ENCODE data around the gene NXPH4. TPM values are rescaled to one million over a fixed set of nuclear protein-coding genes. Genes with fewer than 3 reads are reported as not detected.

The NXPH4 gene
- total RNA-seq, 2 experiments from 2014 or later, result 5.3 to 10.5 TPM

GRCh38 chr12:57261428-57261865 is 44.9 kb downstream of the NXPH4 start:
- Histone ChIP-seq H3K4me1 (ENCODE audit: insufficient read depth, low read length, poor library complexity, severe bottlenecking) (peaks cover 5% of the 10 kb centered on the region), H2AFZ (ENCODE audit: low read length) (no peak overlapping the region), H3K9me3 (ENCODE audit: low read length) (no peaks in the 10 kb centered on the region), H3K9me2 (ENCODE audit: insufficient read depth, low read length) (no peaks in the 10 kb centered on the region), H3K4me3 (ENCODE audit: low read depth, low read length, poor library complexity, severe bottlenecking) (no peak overlapping the region), H4K20me1 (ENCODE audit: insufficient read depth, low read length) (no peaks in the 10 kb centered on the region), H3K4me2 (ENCODE audit: low read length) (no peak overlapping the region), H3K79me2 (ENCODE audit: insufficient read depth, low read depth, low read length) (no peaks in the 10 kb centered on the region), H3K36me3 (ENCODE audit: insufficient read depth, low read length) (peaks cover 41% of the 10 kb centered on the region), H3K27ac (ENCODE audit: low read depth, low read length, poor library complexity, severe bottlenecking) (no peak overlapping the region)
- intact Hi-C loops (cut with micrococcal nuclease; ENCODE audit: unreplicated experiment), result no loop called here
- no peak for DNase-seq (ENCODE audit: low spot score)
- ChIA-PET CTCF (ENCODE audit: unreplicated experiment) (interaction anchor here (0.5 to 1.0 kb wide), 3 partner anchors 10 to 32 kb away, joined by 3 to 4 read pairs (median 3); partner anchors contain the start of gene SHMT2), POLR2A (interaction anchor here (0.6 to 1.4 kb wide), 8 partner anchors 11 to 229 kb away, joined by 3 to 6 read pairs (median 4); partner anchors contain the start of genes GLI1 and STAC3)
- BruUV-seq (replicated peaks), result no TSS peak
- TF ChIP-seq EZH2phosphoT487 (IDR thresholded peaks at IDR 0.05; ENCODE audit: borderline replicate concordance, low read depth, low read length), result no peak
- TF ChIP-seq CTCF (conservative IDR thresholded peaks at IDR 0.05; ENCODE audit: low read length), result no peak

- Histone ChIP-seq H3K9me3 (ENCODE audit: low read length) (no peaks in the 10 kb centered on the region), H3K27ac (ENCODE audit: low read depth, low read length, poor library complexity, severe bottlenecking) (no peak overlapping the region), H3K4me2 (ENCODE audit: low read length) (no peak overlapping the region), H4K20me1 (ENCODE audit: insufficient read depth, low read length) (no peaks in the 10 kb centered on the region), H2AFZ (ENCODE audit: low read length) (no peak overlapping the region), H3K4me1 (ENCODE audit: insufficient read depth, low read length, poor library complexity, severe bottlenecking) (peaks cover 5% of the 10 kb centered on the region), H3K4me3 (ENCODE audit: low read depth, low read length, poor library complexity, severe bottlenecking) (no peak overlapping the region), H3K79me2 (ENCODE audit: insufficient read depth, low read depth, low read length) (no peaks in the 10 kb centered on the region), H3K36me3 (ENCODE audit: insufficient read depth, low read length) (peaks cover 41% of the 10 kb centered on the region), H3K9me2 (ENCODE audit: insufficient read depth, low read length) (no peaks in the 10 kb centered on the region)
- ChIA-PET CTCF (ENCODE audit: unreplicated experiment) (interaction anchor here (0.5 to 1.0 kb wide), 2 partner anchors 11 to 21 kb away, joined by 3 read pairs; no protein-coding TSS in a partner anchor), POLR2A (interaction anchor here (0.7 to 1.4 kb wide), 3 partner anchors 15 to 197 kb away, joined by 3 to 5 read pairs (median 5); partner anchors contain the start of gene GLI1)
- TSS peak; percentile 41 for BruUV-seq (replicated peaks)
- intact Hi-C loops (cut with micrococcal nuclease; ENCODE audit: unreplicated experiment), result no loop called here
- TF ChIP-seq CTCF (conservative IDR thresholded peaks at IDR 0.05; ENCODE audit: low read length) (no peak), EZH2phosphoT487 (IDR thresholded peaks at IDR 0.05; ENCODE audit: borderline replicate concordance, low read depth, low read length) (no peak)
- no peak for DNase-seq (ENCODE audit: low spot score)
Measured at GRCh38 chr12:57262126-57262822, 45.7 kb downstream of the NXPH4 start.

- no peak for TF ChIP-seq EZH2phosphoT487 (IDR thresholded peaks at IDR 0.05; ENCODE audit: borderline replicate concordance, low read depth, low read length)
- TF ChIP-seq CTCF (conservative IDR thresholded peaks at IDR 0.05; ENCODE audit: low read length), result no peak
- H3K4me3 ChIP-seq (ENCODE audit: low read depth, low read length, poor library complexity, severe bottlenecking), result no peak overlapping the region
- peaks cover 41% of the 10 kb centered on the region for H3K36me3 ChIP-seq (ENCODE audit: insufficient read depth, low read length)
- H2AFZ ChIP-seq (ENCODE audit: low read length), result no peak overlapping the region
- peaks cover 5% of the 10 kb centered on the region for H3K4me1 ChIP-seq (ENCODE audit: insufficient read depth, low read length, poor library complexity, severe bottlenecking)
- no peaks in the 10 kb centered on the region for H3K79me2 ChIP-seq (ENCODE audit: insufficient read depth, low read depth, low read length)
- DNase-seq (ENCODE audit: low spot score), result no peak
- no peaks in the 10 kb centered on the region for H4K20me1 ChIP-seq (ENCODE audit: insufficient read depth, low read length)
- no peak overlapping the region for H3K27ac ChIP-seq (ENCODE audit: low read depth, low read length, poor library complexity, severe bottlenecking)
- ChIA-PET POLR2A (no interaction called here), CTCF (ENCODE audit: unreplicated experiment) (no interaction called here)
- intact Hi-C loops (cut with micrococcal nuclease; ENCODE audit: unreplicated experiment), result loop anchor here (1.0 kb wide), 1 partner anchor 190 kb away; no protein-coding TSS in a partner anchor
- H3K9me2 ChIP-seq (ENCODE audit: insufficient read depth, low read length), result no peaks in the 10 kb centered on the region
- no peaks in the 10 kb centered on the region for H3K9me3 ChIP-seq (ENCODE audit: low read length)
- no peak overlapping the region for H3K4me2 ChIP-seq (ENCODE audit: low read length)
- no TSS peak for BruUV-seq (replicated peaks)
Measured at GRCh38 chr12:57263096-57263495, 46.5 kb downstream of the NXPH4 start.
